Activated CD4-positive, alpha-beta T cell treated with anti-CD3 and anti-CD28 coated beads for 24 hours (primary cell): ENCODE results near the gene CTPS2.

Experiments
- DNase-seq, 2 donors: peaks; one replicate each; pipeline ENCODE4 v3.0.0-alpha.2; 2020; ENCODE audit warnings: low read depth in 2 of 2

The CTPS2 gene

DNA sequence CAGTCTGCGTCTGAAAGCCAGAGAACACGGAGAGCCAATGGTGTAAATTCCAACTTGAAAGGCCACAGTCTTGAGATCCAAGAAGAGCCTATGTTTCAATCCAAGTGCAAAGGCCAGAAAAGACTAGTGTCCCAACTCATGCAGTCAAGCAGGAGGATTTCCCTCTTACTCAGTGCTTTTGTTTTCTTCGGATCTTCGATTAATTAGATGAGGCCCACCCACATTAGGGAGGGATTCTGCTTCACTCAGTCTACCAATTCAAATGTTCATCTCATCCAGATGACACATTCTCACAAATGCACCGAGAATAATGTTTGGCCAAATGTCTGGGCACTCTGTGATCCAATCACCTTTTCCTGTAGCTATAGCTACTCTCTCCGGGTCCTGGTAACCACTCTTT is 154.0 kb downstream of the CTPS2 start:
- no peak for DNase-seq

DNA sequence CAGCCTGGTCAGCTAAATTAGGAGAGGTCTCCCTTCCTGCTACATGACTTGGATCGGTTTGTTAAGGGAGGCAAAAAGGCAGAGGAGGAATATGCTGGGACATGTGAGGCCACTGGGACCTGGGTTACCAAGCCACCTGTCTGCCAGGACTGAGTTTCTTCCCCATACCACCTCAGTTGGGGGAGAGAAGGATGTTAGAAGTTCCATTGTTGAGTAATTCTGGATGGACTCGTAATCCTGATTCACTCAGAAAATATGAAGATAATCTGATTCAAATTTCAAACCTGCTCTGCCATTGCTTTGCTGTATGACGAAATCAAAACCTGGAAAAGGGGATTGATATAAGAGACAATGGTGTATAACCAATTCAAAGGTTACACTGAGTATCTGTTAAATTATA is 159.9 kb downstream of the CTPS2 start:
- no peak for DNase-seq

DNA sequence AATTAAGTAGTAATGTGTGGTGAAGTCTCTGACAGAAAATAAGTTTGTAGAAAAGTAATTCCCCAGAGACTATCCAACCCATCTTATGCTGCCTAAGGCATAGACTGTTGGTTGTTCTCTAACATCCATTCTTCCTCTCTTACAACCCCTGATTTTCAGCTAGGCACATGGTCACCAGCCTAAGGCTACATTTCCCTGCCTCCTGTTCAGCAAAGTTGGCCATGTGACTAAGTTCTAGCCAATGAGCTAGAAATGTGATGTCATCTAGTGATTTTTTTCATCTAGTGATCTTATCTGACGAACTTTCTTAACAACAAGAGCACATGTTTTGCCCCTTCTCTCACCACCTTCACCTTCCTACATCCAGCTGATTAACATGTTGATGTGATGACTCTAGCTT is 164.8 kb downstream of the CTPS2 start:
- no peak for DNase-seq

DNA sequence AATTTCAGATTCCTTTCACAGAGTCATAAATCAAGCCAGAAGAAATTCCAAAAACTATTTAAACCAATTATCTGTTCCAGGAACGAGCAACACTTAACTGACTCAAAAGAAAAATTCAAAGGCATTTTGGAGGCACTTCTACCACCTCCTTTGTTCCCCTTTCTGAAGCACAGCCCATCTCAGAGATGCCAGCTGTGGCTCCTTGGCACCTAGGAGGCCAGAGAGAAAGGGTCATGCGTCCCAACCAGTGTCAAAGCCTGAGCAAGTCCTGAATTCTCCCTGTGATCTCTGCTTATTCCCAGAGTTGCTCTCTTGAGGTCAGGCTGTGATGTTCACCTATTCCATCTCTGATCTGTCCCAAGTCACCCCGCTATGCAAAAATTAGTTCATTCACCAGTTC is 167.5 kb downstream of the CTPS2 start:
- no peak for DNase-seq
